ENCODE results near the gene BICC1.

DNA sequence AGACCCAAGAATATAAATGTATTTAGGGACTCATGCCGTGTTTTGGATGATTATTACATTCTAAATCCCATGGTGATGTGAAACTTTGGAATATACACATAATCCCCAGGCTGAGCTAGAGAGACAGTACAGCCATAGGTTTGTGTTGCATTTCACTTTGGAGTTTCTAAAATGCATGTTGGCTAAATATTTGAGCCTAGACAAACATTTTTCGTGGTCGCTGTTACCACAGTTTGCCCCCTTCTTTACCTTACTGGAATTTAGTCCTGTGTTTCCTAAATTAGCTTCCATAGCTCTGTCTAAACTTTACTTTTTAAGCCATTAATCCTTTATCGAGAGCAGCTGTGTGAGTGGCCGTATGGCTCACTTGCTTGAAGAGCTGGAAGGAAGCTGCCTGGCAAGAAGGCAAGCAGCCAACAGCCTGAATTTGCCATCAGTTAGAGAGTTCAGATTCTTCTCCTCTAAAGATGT lies 192.0 kb downstream of the BICC1 start:
- TF ChIP-seq YY1 (IDR thresholded peaks at IDR 0.05) (no peak), GABPA (IDR thresholded peaks at IDR 0.05 in 1 of 2, conservative IDR thresholded peaks at IDR 0.05 in 1 of 2) (no peak), RAD21 (IDR thresholded peaks at IDR 0.05) (no peak), JUND (IDR thresholded peaks at IDR 0.05) (no peak), EGR1 (IDR thresholded peaks at IDR 0.05; ENCODE audit: low read depth in 2 of 2) (no peak), RXRA (IDR thresholded peaks at IDR 0.05) (no peak), TAF1 (conservative IDR thresholded peaks at IDR 0.05) (no peak), SP1 (IDR thresholded peaks at IDR 0.05) (no peak), HNF4A (conservative IDR thresholded peaks at IDR 0.05) (no peak)
- TF ChIP-seq, protein P1, sequence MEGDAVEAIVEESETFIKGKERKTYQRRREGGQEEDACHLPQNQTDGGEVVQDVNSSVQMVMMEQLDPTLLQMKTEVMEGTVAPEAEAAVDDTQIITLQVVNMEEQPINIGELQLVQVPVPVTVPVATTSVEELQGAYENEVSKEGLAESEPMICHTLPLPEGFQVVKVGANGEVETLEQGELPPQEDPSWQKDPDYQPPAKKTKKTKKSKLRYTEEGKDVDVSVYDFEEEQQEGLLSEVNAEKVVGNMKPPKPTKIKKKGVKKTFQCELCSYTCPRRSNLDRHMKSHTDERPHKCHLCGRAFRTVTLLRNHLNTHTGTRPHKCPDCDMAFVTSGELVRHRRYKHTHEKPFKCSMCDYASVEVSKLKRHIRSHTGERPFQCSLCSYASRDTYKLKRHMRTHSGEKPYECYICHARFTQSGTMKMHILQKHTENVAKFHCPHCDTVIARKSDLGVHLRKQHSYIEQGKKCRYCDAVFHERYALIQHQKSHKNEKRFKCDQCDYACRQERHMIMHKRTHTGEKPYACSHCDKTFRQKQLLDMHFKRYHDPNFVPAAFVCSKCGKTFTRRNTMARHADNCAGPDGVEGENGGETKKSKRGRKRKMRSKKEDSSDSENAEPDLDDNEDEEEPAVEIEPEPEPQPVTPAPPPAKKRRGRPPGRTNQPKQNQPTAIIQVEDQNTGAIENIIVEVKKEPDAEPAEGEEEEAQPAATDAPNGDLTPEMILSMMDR (IDR thresholded peaks at IDR 0.05; ENCODE audit: low read depth, low read length, missing input control): no peak
- TF ChIP-seq, protein P2, sequence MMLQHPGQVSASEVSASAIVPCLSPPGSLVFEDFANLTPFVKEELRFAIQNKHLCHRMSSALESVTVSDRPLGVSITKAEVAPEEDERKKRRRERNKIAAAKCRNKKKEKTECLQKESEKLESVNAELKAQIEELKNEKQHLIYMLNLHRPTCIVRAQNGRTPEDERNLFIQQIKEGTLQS (IDR thresholded peaks at IDR 0.05): no peak
- TF ChIP-seq, protein P3, sequence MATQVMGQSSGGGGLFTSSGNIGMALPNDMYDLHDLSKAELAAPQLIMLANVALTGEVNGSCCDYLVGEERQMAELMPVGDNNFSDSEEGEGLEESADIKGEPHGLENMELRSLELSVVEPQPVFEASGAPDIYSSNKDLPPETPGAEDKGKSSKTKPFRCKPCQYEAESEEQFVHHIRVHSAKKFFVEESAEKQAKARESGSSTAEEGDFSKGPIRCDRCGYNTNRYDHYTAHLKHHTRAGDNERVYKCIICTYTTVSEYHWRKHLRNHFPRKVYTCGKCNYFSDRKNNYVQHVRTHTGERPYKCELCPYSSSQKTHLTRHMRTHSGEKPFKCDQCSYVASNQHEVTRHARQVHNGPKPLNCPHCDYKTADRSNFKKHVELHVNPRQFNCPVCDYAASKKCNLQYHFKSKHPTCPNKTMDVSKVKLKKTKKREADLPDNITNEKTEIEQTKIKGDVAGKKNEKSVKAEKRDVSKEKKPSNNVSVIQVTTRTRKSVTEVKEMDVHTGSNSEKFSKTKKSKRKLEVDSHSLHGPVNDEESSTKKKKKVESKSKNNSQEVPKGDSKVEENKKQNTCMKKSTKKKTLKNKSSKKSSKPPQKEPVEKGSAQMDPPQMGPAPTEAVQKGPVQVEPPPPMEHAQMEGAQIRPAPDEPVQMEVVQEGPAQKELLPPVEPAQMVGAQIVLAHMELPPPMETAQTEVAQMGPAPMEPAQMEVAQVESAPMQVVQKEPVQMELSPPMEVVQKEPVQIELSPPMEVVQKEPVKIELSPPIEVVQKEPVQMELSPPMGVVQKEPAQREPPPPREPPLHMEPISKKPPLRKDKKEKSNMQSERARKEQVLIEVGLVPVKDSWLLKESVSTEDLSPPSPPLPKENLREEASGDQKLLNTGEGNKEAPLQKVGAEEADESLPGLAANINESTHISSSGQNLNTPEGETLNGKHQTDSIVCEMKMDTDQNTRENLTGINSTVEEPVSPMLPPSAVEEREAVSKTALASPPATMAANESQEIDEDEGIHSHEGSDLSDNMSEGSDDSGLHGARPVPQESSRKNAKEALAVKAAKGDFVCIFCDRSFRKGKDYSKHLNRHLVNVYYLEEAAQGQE (IDR thresholded peaks at IDR 0.05): no peak
- TF ChIP-seq, protein P4, sequence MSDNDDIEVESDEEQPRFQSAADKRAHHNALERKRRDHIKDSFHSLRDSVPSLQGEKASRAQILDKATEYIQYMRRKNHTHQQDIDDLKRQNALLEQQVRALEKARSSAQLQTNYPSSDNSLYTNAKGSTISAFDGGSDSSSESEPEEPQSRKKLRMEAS (IDR thresholded peaks at IDR 0.05): no peak
- TF ChIP-seq, protein P5, sequence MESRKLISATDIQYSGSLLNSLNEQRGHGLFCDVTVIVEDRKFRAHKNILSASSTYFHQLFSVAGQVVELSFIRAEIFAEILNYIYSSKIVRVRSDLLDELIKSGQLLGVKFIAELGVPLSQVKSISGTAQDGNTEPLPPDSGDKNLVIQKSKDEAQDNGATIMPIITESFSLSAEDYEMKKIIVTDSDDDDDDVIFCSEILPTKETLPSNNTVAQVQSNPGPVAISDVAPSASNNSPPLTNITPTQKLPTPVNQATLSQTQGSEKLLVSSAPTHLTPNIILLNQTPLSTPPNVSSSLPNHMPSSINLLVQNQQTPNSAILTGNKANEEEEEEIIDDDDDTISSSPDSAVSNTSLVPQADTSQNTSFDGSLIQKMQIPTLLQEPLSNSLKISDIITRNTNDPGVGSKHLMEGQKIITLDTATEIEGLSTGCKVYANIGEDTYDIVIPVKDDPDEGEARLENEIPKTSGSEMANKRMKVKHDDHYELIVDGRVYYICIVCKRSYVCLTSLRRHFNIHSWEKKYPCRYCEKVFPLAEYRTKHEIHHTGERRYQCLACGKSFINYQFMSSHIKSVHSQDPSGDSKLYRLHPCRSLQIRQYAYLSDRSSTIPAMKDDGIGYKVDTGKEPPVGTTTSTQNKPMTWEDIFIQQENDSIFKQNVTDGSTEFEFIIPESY (IDR thresholded peaks at IDR 0.05): no peak

All from liver (tissue), 3 donors.